GM13977 (cell line): ENCODE results near the gene PDP2.

Experiments
- DNase-seq: peaks from one replicate; pipeline ENCODE4 v3.0.0; 2012; ENCODE audit warnings: low spot score
- CTCF ChIP-seq: IDR thresholded peaks from 2 replicates; pipeline ENCODE4 v1.5.1; 2012; ENCODE audit warnings: mild to moderate bottlenecking, control low read depth; ENCODE audit not compliant: insufficient read depth; ENCODE audit errors: extremely low read depth, missing control alignments
- in situ Hi-C: fragments of 300-500 bp; cut with MboI; formaldehyde crosslinking; loops from one replicate; pipeline ENCODE4 v1.12.0; 2022; ENCODE audit warnings: low sequenced_read_pairs, low pct_unique_long_range_greater_than_20kb, mixed read lengths, inconsistent platforms; ENCODE audit not compliant: unreplicated experiment

PDP2 gene

GRCh38 chr16:66850115-66850815 is 30.1 kb upstream of the PDP2 start:
- in situ Hi-C loops, result loop anchor here (25.0 kb wide), 1 partner anchor 438 kb away; no protein-coding TSS in a partner anchor

GRCh38 chr16:66851166-66851964 is 28.9 kb upstream of the PDP2 start:
- in situ Hi-C loops, result loop anchor here (25.0 kb wide), 1 partner anchor 439 kb away; no protein-coding TSS in a partner anchor
- no peak for DNase-seq
- TF ChIP-seq CTCF, result no peak

More at GRCh38 chr16:66850115-66850815, 30.1 kb upstream of the PDP2 start:
- no peak for TF ChIP-seq CTCF
- no peak for DNase-seq

GRCh38 chr16:66853261-66854139 is 26.8 kb upstream of the PDP2 start:
- DNase-seq, result no peak
- in situ Hi-C loops, result loop anchor here (25.0 kb wide), 1 partner anchor 441 kb away; no protein-coding TSS in a partner anchor
- TF ChIP-seq CTCF, result no peak

- no peak for DNase-seq
- in situ Hi-C loops, result loop anchor here (25.0 kb wide), 1 partner anchor 444 kb away; no protein-coding TSS in a partner anchor
- no peak for TF ChIP-seq CTCF
Measured at GRCh38 chr16:66856184-66856730, 24.1 kb upstream of the PDP2 start.

- in situ Hi-C loops, result loop anchor here (25.0 kb wide), 1 partner anchor 444 kb away; no protein-coding TSS in a partner anchor
- TF ChIP-seq CTCF, result no peak
- no peak for DNase-seq
Measured at GRCh38 chr16:66856801-66857200, 23.5 kb upstream of the PDP2 start.
